Testis (tissue), 3 donors: ENCODE results near the gene LRRC38. TPM values are rescaled to one million over a fixed set of nuclear protein-coding genes. Genes with fewer than 3 reads are reported as not detected.

Experiments used
- DNase-seq: peaks from one replicate; pipeline ENCODE4 v3.0.0-alpha.2; 2019
- H3K27ac ChIP-seq, 2 donors: fragments of 200-600 bp; sonication (generic); one replicate each; pipeline ENCODE4 v1.5.1; 2019
- H3K27me3 ChIP-seq: fragments of 200-600 bp; sonication (generic); one replicate; pipeline ENCODE4 v1.5.1; 2019
- H3K36me3 ChIP-seq: fragments of 200-600 bp; sonication (generic); one replicate; pipeline ENCODE4 v1.5.1; 2017; ENCODE audit warnings: low read depth; ENCODE audit errors: missing control alignments
- H3K4me1 ChIP-seq: fragments of 200-600 bp; sonication (generic); one replicate; pipeline ENCODE4 v1.5.1; 2019
- H3K4me3 ChIP-seq, 2 donors: fragments of 200-600 bp; sonication (generic); one replicate each; pipeline ENCODE4 v1.5.1; 2017 to 2019
- H3K9me3 ChIP-seq: fragments of 200-600 bp; sonication (generic); one replicate; pipeline ENCODE4 v1.5.1; 2017
- POLR2A ChIP-seq: fragments of 450-650 bp; IDR thresholded peaks from one replicate; pipeline ENCODE4 v1.6.1; 2017; ENCODE audit warnings: antibody characterized with exemption, mild to moderate bottlenecking, moderate library complexity
- WGBS, 2 donors: methylation state at CpG; one replicate each; pipeline ENCODE4 v1.1.5; 2018; 5-methylcytosine and 5-hydroxymethylcytosine counted together
- intact Hi-C: fragments of 100-400 bp; cut with DNase I; formaldehyde crosslinking; loops from one replicate; pipeline ENCODE4 v1.15.1; 2023; ENCODE audit warnings: low total_unique reads
- polyA plus RNA-seq: library from polyadenylated mRNA; stranded (reverse); fragments of 350-450 nt; fragmentation: Illumina TruSeq; extraction: RNeasy Lipid Tissue Mini Kit (QIAGEN cat#74804); gene quantifications from one replicate; pipeline ENCODE4 v1.2.3, GENCODE V29; 2014; ENCODE audit warnings: low read depth, low replicate concordance; ENCODE audit not compliant: insufficient read depth
- total RNA-seq, 2 donors: library from RNA; depleted of rRNA; stranded (reverse); fragments of >200 nt; gene quantifications; one replicate each; pipeline ENCODE4 v1.2.3, GENCODE V29; 2016
- TF ChIP-seq, protein P1 (sequence below), 3 experiments: fragments of 450-650 bp in 2 of 3; fragments of 200-600 bp in 1 of 3; sonication (generic) in 1 of 3; IDR thresholded peaks; one replicate each; pipeline ENCODE4 v1.5.1; 2016 to 2019; ENCODE audit warnings: antibody characterized with exemption in 3 of 3, mild to moderate bottlenecking in 2 of 3, moderate library complexity in 1 of 3

Gene LRRC38
- total and polyA plus RNA-seq, 3 donors from 2014 or later, result 0.79 to 1.6 (median 0.91) TPM

DNA sequence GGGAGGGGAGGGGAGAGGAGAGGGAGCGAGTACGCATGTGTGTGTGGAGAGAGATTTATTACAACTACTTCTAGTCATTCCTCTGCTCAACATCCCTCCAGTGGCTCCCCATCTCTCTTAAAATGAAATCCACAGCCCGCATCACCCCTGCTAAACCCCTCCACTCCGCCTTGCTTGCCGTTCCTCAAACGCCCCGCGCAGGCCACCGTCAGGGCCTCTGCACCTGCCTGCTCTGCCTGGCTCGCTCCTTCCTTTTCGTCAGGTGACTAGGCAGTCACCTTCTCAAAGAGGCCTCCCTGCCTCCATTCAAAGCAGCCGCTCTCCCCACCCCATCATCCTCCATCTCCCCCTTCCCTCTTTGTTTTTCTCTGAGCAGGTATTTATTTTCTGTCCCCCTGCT lies 29.9 kb downstream of the LRRC38 start:
- Histone ChIP-seq H3K27me3 (no peaks in the 10 kb centered on the region), H3K27ac (no peak overlapping the region), H3K36me3 (no peaks in the 10 kb centered on the region), H3K9me3 (no peaks in the 10 kb centered on the region), H3K4me3 (no peak overlapping the region), H3K4me1 (no peaks in the 10 kb centered on the region)
- TF ChIP-seq POLR2A, result no peak
- DNase-seq, result no peak
- WGBS, 2 donors, result 73 to 90% methylated on average over 12 of the region's 12 CpGs
- intact Hi-C loops, result no loop called here

DNA sequence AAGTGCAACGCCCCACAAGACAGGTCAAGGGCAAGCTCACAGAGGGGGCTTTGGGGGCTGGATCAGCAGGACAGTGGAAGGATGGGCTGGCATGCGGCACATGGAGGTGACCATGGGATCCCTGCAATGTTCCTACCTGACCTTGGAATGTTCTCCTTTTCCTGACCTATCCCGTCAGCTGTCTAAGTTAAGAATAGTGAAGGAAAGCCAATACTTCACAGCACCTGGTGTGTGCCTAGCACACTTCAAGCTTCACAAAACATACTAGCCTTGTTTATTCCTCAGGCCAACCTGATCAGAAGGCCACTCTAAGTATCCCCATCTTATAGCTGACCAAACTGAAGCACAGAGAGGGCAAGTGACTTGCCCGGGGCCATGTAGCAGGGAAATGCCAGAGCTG lies 31.2 kb downstream of the LRRC38 start:
- intact Hi-C loops, result no loop called here
- no peaks in the 10 kb centered on the region for H3K9me3 ChIP-seq
- H3K4me1 ChIP-seq, result no peaks in the 10 kb centered on the region
- DNase-seq, result no peak
- H3K27me3 ChIP-seq, result no peaks in the 10 kb centered on the region
- no peaks in the 10 kb centered on the region for H3K36me3 ChIP-seq
- H3K4me3 ChIP-seq, result no peak overlapping the region
- 71 to 78% methylated on average over 4 of the region's 4 CpGs for WGBS, 2 donors
- H3K27ac ChIP-seq, result no peak overlapping the region
- TF ChIP-seq, protein P1, sequence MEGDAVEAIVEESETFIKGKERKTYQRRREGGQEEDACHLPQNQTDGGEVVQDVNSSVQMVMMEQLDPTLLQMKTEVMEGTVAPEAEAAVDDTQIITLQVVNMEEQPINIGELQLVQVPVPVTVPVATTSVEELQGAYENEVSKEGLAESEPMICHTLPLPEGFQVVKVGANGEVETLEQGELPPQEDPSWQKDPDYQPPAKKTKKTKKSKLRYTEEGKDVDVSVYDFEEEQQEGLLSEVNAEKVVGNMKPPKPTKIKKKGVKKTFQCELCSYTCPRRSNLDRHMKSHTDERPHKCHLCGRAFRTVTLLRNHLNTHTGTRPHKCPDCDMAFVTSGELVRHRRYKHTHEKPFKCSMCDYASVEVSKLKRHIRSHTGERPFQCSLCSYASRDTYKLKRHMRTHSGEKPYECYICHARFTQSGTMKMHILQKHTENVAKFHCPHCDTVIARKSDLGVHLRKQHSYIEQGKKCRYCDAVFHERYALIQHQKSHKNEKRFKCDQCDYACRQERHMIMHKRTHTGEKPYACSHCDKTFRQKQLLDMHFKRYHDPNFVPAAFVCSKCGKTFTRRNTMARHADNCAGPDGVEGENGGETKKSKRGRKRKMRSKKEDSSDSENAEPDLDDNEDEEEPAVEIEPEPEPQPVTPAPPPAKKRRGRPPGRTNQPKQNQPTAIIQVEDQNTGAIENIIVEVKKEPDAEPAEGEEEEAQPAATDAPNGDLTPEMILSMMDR (IDR thresholded peaks at IDR 0.05), result no peak
- TF ChIP-seq POLR2A, result no peak

DNA sequence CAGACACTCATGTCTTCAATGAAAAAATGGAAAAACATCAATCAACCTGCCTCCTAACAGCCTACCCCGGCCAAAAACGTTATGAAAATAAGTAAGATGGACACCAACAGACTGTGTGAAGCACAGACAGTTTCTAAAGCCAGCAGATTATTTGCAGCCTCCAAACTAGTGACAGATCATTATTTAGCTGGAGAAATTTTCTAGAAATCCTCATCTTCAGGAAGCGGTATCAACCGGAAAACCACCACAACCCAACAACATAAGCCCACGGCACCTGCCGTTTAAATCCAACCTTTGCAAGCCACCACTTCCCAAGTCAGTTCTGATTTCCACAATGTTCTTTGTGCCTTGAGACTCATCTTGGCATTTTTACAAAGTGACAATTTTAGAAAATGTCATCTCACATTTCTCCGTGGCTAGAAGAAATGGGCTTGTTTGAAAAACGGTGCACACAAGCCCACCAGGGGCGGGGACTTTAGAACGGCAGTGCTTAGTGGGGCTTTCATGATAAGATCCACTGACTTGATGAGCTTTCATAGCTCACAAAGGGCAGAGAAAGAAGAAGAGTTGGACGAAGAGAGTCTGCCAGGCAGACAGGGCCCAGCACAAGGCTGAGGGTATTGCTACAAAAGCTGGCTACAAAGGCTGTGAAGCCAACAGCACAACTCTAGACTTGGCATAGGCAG lies 34.5 kb downstream of the LRRC38 start:
- Histone ChIP-seq H3K4me1 (no peaks in the 10 kb centered on the region), H3K4me3 (no peak overlapping the region), H3K27ac (no peak overlapping the region), H3K9me3 (no peaks in the 10 kb centered on the region), H3K27me3 (no peaks in the 10 kb centered on the region), H3K36me3 (no peaks in the 10 kb centered on the region)
- 80 to 83% methylated on average over 11 of the region's 11 CpGs for WGBS, 2 donors
- TF ChIP-seq, protein P1 (IDR thresholded peaks at IDR 0.05), result no peak
- no peak for TF ChIP-seq POLR2A
- DNase-seq, result no peak
- intact Hi-C loops, result no loop called here

DNA sequence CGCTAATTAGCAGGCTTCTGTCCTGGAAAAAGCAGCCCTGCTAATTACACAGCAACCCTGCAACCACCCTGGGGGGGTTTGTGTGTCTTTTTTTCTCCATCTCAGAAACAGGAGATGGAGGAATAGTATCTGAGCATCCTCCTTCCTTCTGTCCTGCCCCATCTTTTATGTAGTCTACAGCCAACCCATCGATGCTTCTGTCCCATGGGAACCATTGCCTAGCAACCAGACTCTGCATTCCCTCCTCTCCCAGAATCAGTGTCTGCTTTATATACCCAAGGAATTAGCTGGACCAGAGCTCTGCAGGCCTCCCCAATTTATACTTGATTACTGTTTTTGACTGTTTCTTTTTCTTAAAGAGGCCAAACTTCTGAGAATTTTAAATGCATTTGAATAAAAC lies 35.1 kb downstream of the LRRC38 start:
- WGBS, 2 donors, result 53 to 62% methylated on average over 2 of the region's 2 CpGs
- DNase-seq, result no peak
- H3K27me3 ChIP-seq, result no peaks in the 10 kb centered on the region
- no peak overlapping the region for H3K27ac ChIP-seq
- no peaks in the 10 kb centered on the region for H3K9me3 ChIP-seq
- intact Hi-C loops, result no loop called here
- no peaks in the 10 kb centered on the region for H3K4me1 ChIP-seq
- H3K36me3 ChIP-seq, result no peaks in the 10 kb centered on the region
- no peak overlapping the region for H3K4me3 ChIP-seq
- TF ChIP-seq, protein P1 (IDR thresholded peaks at IDR 0.05), result no peak
- TF ChIP-seq POLR2A, result no peak

DNA sequence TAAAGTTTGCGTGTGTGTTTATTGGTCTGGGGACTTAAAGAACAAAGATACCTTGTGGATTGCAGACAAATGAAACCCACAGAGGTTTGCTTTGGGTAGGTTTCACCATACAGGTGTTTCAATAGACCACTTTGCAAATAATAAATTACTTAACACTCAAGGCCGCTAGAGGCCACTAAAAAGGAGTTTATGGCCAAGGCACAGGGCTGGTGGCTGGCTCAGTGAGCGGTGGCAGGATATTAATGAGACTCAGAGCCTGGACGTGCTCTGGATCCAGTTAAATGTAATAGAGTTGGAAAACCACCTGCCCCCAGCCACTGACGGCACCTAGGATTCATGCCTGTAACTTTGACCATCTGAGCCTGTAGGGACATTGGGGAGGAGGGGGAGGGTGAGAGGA lies 44.5 kb downstream of the LRRC38 start:
- Histone ChIP-seq H3K27me3 (no peaks in the 10 kb centered on the region), H3K4me3 (no peak overlapping the region), H3K4me1 (no peaks in the 10 kb centered on the region), H3K36me3 (no peaks in the 10 kb centered on the region), H3K27ac (no peak overlapping the region), H3K9me3 (no peaks in the 10 kb centered on the region)
- intact Hi-C loops, result no loop called here
- WGBS, 2 donors, result 39 to 48% methylated on average over 5 of the region's 5 CpGs
- DNase-seq, result no peak
- TF ChIP-seq, protein P1 (IDR thresholded peaks at IDR 0.05), result peak in 1 of 3 experiments; percentile 12
- TF ChIP-seq POLR2A, result no peak
